Liver (tissue), 9 donors: ENCODE data around the gene GNG12. TPM values are rescaled to one million over a fixed set of nuclear protein-coding genes. Genes with fewer than 3 reads are reported as not detected.

Experiments used
- DNase-seq: peaks from one replicate; pipeline ENCODE4 v3.0.0-alpha.2; 2017; ENCODE audit warnings: low spot score
- H3K27ac ChIP-seq, 2 donors: one replicate each; pipeline ENCODE4 v1.7.0; 2013; ENCODE audit warnings: inconsistent platforms in 2 of 2, low read length in 2 of 2, control low read depth in 1 of 2, low read depth in 1 of 2, mild to moderate bottlenecking in 1 of 2
- H3K27me3 ChIP-seq, 4 donors: one replicate each; pipeline versions ENCODE4 v1.6.1 to v1.7.0; 2013; ENCODE audit warnings: low read length in 3 of 4, inconsistent platforms in 1 of 4, mild to moderate bottlenecking in 1 of 4, moderate library complexity in 1 of 4; ENCODE audit not compliant: control insufficient read depth in 4 of 4, insufficient read depth in 4 of 4
- H3K36me3 ChIP-seq, 4 donors: one replicate each; pipeline versions ENCODE4 v1.6.1 to v1.7.0; 2013; ENCODE audit warnings: low read length in 3 of 4, mild to moderate bottlenecking in 3 of 4, low read depth in 1 of 4, moderate library complexity in 1 of 4; ENCODE audit not compliant: control insufficient read depth in 4 of 4, insufficient read depth in 3 of 4
- H3K4me1 ChIP-seq, 4 donors: one replicate each; pipeline versions ENCODE4 v1.6.1 to v1.7.0; 2013; ENCODE audit warnings: low read length in 3 of 4, mild to moderate bottlenecking in 3 of 4, moderate library complexity in 1 of 4; ENCODE audit not compliant: control insufficient read depth in 4 of 4, insufficient read depth in 4 of 4
- H3K4me3 ChIP-seq, 3 donors: one replicate each; pipeline versions ENCODE4 v1.6.1 to v1.7.0; 2013; ENCODE audit warnings: low read length in 3 of 3, control low read depth in 1 of 3, low read depth in 1 of 3, mild to moderate bottlenecking in 1 of 3
- H3K9ac ChIP-seq, 2 donors: one replicate each; pipeline ENCODE4 v1.7.0; 2013; ENCODE audit warnings: low read length in 2 of 2, mild to moderate bottlenecking in 2 of 2, moderate library complexity in 2 of 2, control low read depth in 1 of 2, low read depth in 1 of 2
- H3K9me3 ChIP-seq, 4 donors: one replicate each; pipeline versions ENCODE4 v1.6.1 to v1.7.0; 2013; ENCODE audit warnings: low read length in 3 of 4; ENCODE audit not compliant: control insufficient read depth in 4 of 4
- ATF3 ChIP-seq: IDR thresholded peaks from 2 replicates; pipeline ENCODE4 v1.6.1; 2016; ENCODE audit warnings: antibody characterized with exemption
- CTCF ChIP-seq: fragments of 150-350 bp; IDR thresholded peaks from 2 replicates; pipeline ENCODE4 v1.5.1; 2017; ENCODE audit warnings: improper control_type of control experiment, low read depth, low read length; ENCODE audit not compliant: missing input control
- EGR1 ChIP-seq, 2 donors: IDR thresholded peaks; 2 replicates each; pipeline ENCODE4 v1.6.1; 2016 to 2018; ENCODE audit warnings: antibody characterized with exemption in 2 of 2, low read depth in 2 of 2
- FOXA1 ChIP-seq: IDR thresholded peaks from 2 replicates; pipeline ENCODE4 v1.6.1; 2016; ENCODE audit warnings: antibody characterized with exemption
- FOXA2 ChIP-seq: IDR thresholded peaks from 2 replicates; pipeline ENCODE4 v1.6.1; 2016; ENCODE audit warnings: antibody characterized with exemption
- GABPA ChIP-seq, 2 donors: IDR thresholded peaks in 1 of 2; conservative IDR thresholded peaks in 1 of 2; 2 replicates each; pipeline ENCODE4 v1.6.1; 2016; ENCODE audit warnings: antibody characterized with exemption in 2 of 2, mild to moderate bottlenecking in 1 of 2, moderate library complexity in 1 of 2
- HNF4A ChIP-seq, 2 donors: conservative IDR thresholded peaks; 2 replicates each; pipeline ENCODE4 v1.6.1; 2016; ENCODE audit warnings: antibody characterized with exemption in 2 of 2, mild to moderate bottlenecking in 2 of 2
- HNF4G ChIP-seq: IDR thresholded peaks from 2 replicates; pipeline ENCODE4 v1.6.1; 2016; ENCODE audit warnings: antibody characterized with exemption
- JUND ChIP-seq, 2 donors: IDR thresholded peaks; 2 replicates each; pipeline ENCODE4 v1.6.1; 2016; ENCODE audit warnings: antibody characterized with exemption in 2 of 2
- RAD21 ChIP-seq, 2 donors: IDR thresholded peaks; 2 replicates each; pipeline ENCODE4 v1.6.1; 2016; ENCODE audit warnings: antibody characterized with exemption in 2 of 2, mild to moderate bottlenecking in 2 of 2
- RXRA ChIP-seq, 2 donors: IDR thresholded peaks; 2 replicates each; pipeline ENCODE4 v1.6.1; 2017 to 2018; ENCODE audit warnings: antibody characterized with exemption in 2 of 2, mild to moderate bottlenecking in 1 of 2
- SP1 ChIP-seq: IDR thresholded peaks from 2 replicates; pipeline ENCODE4 v1.6.1; 2018; ENCODE audit warnings: antibody characterized with exemption, mild to moderate bottlenecking
- TAF1 ChIP-seq: conservative IDR thresholded peaks from 2 replicates; pipeline ENCODE4 v1.6.1; 2016; ENCODE audit warnings: antibody characterized with exemption, mild to moderate bottlenecking
- YY1 ChIP-seq: IDR thresholded peaks from 2 replicates; pipeline ENCODE4 v1.6.1; 2016; ENCODE audit warnings: antibody characterized with exemption, mild to moderate bottlenecking
- WGBS: extraction: QIAGEN DNeasy Blood & Tissue Kit; methylation state at CpG from one replicate; pipeline ENCODE4 v1.1.7; 2013; 5-methylcytosine and 5-hydroxymethylcytosine counted together
- polyA plus RNA-seq, 2 donors: library from polyadenylated mRNA; stranded (reverse) in 1 of 2; unstranded in 1 of 2; fragments of 200-250 nt in 1 of 2; fragments of >200 nt in 1 of 2; fragmentation: Nextera tagmentation in 1 of 2; extraction: Ambion mirVana in 1 of 2; gene quantifications; one replicate each; pipeline versions ENCODE4 v1.2.1 to v1.2.3, GENCODE V29; 2013 to 2015
- total RNA-seq, 2 donors: library from RNA; depleted of rRNA; stranded (reverse); fragments of >200 nt; gene quantifications; one replicate each; pipeline ENCODE4 v1.2.3, GENCODE V29; 2014
- TF ChIP-seq, protein P1 (sequence below): IDR thresholded peaks from 2 replicates; pipeline ENCODE4 v1.6.1; 2016; ENCODE audit warnings: antibody characterized with exemption
- TF ChIP-seq, protein P2 (sequence below): IDR thresholded peaks from 2 replicates; pipeline ENCODE4 v1.6.1; 2016; ENCODE audit warnings: antibody characterized with exemption
- donor health status: healthy.
- donor health status: healthy.
- donor health status: healthy.
- donor health status: healthy.
- donor health status: healthy.

GNG12 gene
- total and polyA plus RNA-seq, 4 donors, result 15.4 to 26.1 (median 19.7) TPM

GRCh38 chr1:67815303-67816094 lies 17.8 kb downstream of the GNG12 start (continued):
- TF ChIP-seq YY1 (no peak), FOXA1 (no peak), TAF1 (no peak)

- no peak for DNase-seq
- TF ChIP-seq GABPA (IDR thresholded peaks at IDR 0.05 in 1 of 2, conservative IDR thresholded peaks at IDR 0.05 in 1 of 2), result peak in 1 of 2 donors; percentile 7
- no peak for TF ChIP-seq RXRA (IDR thresholded peaks at IDR 0.05)
- peak in 1 of 2 donors; percentile 10 for TF ChIP-seq RAD21 (IDR thresholded peaks at IDR 0.05)
- peak; percentile 57 to 67 for TF ChIP-seq JUND (IDR thresholded peaks at IDR 0.05)
- TF ChIP-seq HNF4A (conservative IDR thresholded peaks at IDR 0.05), result peak in 1 of 2 donors; percentile 32
- no peak for TF ChIP-seq HNF4G
- TF ChIP-seq ATF3, result no peak
- TF ChIP-seq, protein P1, sequence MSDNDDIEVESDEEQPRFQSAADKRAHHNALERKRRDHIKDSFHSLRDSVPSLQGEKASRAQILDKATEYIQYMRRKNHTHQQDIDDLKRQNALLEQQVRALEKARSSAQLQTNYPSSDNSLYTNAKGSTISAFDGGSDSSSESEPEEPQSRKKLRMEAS, result peak; percentile 31
- no peak for TF ChIP-seq EGR1 (IDR thresholded peaks at IDR 0.05; ENCODE audit: low read depth in 2 of 2)
- peak; percentile 27 for TF ChIP-seq SP1
- peak; percentile 75 for TF ChIP-seq YY1
- TF ChIP-seq FOXA1, result no peak
- H3K36me3 ChIP-seq, result no peaks in the 10 kb centered on the region
- H3K27me3 ChIP-seq, result no peaks in the 10 kb centered on the region
- H3K9ac ChIP-seq, result peak overlapping the region; percentile 56 to 81
- peaks cover 0 to 2% (median 0%) of the 10 kb centered on the region in 4 donors for H3K9me3 ChIP-seq
- H3K4me3 ChIP-seq, result peak overlapping the region in 2 of 3 donors; percentile 18 to 29
- H3K27ac ChIP-seq, result peak overlapping the region; percentile 91 to 94
- 8% methylated on average over 3 of the region's 3 CpGs for WGBS
- H3K4me1 ChIP-seq, result peaks cover 8 to 36% (median 11%) of the 10 kb centered on the region in 4 donors
Observed at GRCh38 chr1:67814121-67814772, 19.0 kb downstream of the GNG12 start.

DNA sequence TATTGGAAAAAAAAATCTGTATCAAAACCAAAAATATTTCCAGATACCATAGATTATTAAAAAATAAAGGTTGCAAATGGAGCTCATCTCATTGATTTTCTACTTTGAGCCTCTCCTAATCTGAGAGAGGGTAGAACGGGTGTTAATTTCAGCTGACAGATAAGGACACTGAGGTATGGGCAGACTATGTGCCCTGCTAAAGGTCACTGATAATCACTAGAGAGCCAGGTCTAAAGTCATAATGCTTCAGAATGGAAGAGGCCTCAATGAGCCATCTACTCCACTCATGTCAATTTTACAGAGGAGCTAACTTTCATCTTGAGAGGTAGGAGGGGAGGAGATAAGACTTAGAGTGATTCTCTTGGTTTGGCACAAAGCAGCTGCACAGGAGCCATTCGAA lies 21.0 kb downstream of the GNG12 start:
- H3K36me3 ChIP-seq, result no peaks in the 10 kb centered on the region
- H3K27me3 ChIP-seq, result no peaks in the 10 kb centered on the region
- no peak overlapping the region for H3K27ac ChIP-seq
- H3K4me1 ChIP-seq, result peaks cover 0 to 29% (median 7%) of the 10 kb centered on the region in 4 donors
- no peak overlapping the region for H3K4me3 ChIP-seq
- no peak for DNase-seq
- WGBS, result 90% methylated on average over 2 of the region's 2 CpGs
- TF ChIP-seq JUND (IDR thresholded peaks at IDR 0.05) (no peak), SP1 (no peak), ATF3 (no peak), FOXA2 (no peak)
- peaks cover 0 to 2% (median 0%) of the 10 kb centered on the region in 4 donors for H3K9me3 ChIP-seq
- H3K9ac ChIP-seq, result no peak overlapping the region

- TF ChIP-seq TAF1 (no peak), GABPA (IDR thresholded peaks at IDR 0.05 in 1 of 2, conservative IDR thresholded peaks at IDR 0.05 in 1 of 2) (no peak), JUND (IDR thresholded peaks at IDR 0.05) (no peak), HNF4G (no peak), ATF3 (no peak), RXRA (IDR thresholded peaks at IDR 0.05) (no peak), CTCF (no peak), HNF4A (conservative IDR thresholded peaks at IDR 0.05) (no peak), FOXA2 (no peak)
- TF ChIP-seq, protein P2, sequence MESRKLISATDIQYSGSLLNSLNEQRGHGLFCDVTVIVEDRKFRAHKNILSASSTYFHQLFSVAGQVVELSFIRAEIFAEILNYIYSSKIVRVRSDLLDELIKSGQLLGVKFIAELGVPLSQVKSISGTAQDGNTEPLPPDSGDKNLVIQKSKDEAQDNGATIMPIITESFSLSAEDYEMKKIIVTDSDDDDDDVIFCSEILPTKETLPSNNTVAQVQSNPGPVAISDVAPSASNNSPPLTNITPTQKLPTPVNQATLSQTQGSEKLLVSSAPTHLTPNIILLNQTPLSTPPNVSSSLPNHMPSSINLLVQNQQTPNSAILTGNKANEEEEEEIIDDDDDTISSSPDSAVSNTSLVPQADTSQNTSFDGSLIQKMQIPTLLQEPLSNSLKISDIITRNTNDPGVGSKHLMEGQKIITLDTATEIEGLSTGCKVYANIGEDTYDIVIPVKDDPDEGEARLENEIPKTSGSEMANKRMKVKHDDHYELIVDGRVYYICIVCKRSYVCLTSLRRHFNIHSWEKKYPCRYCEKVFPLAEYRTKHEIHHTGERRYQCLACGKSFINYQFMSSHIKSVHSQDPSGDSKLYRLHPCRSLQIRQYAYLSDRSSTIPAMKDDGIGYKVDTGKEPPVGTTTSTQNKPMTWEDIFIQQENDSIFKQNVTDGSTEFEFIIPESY, result no peak
- Histone ChIP-seq H3K9me3 (peaks cover 0 to 2% (median 0%) of the 10 kb centered on the region in 4 donors), H3K27ac (no peak overlapping the region), H3K27me3 (no peaks in the 10 kb centered on the region), H3K36me3 (no peaks in the 10 kb centered on the region), H3K4me3 (no peak overlapping the region), H3K4me1 (peaks cover 0 to 29% (median 7%) of the 10 kb centered on the region in 4 donors), H3K9ac (no peak overlapping the region)
- WGBS, result 76% methylated on average over 1 of the region's 1 CpG
- no peak for DNase-seq
Observed at GRCh38 chr1:67811781-67812180, 21.5 kb downstream of the GNG12 start.
